ENCODE measurements around the gene RALB.

RALB gene

GRCh38 chr2:120252225-120253020 is at the start of gene RALB:
TSS of gene RALB (plus strand) at chr2:120252852. CDS start at chr2:120278665, 25,813 bp downstream.
- peak; percentile 97 for DNase-seq (ENCODE audit: low read depth)

GRCh38 chr2:120203251-120204021 is 49.2 kb upstream of the RALB start:
- DNase-seq (ENCODE audit: low read depth), result no peak

GRCh38 chr2:120204022-120204405 is 48.6 kb upstream of the RALB start:
- no peak for DNase-seq (ENCODE audit: low read depth)

GRCh38 chr2:120204417-120204816 is 48.2 kb upstream of the RALB start:
- DNase-seq (ENCODE audit: low read depth), result no peak

- no peak for DNase-seq (ENCODE audit: low read depth)
These were observed 47.5 kb upstream of the RALB start for GRCh38 chr2:120204945-120205670.

GRCh38 chr2:120206022-120206581 is 46.5 kb upstream of the RALB start:
- no peak for DNase-seq (ENCODE audit: low read depth)

- no peak for DNase-seq (ENCODE audit: low read depth)
These were observed 44.0 kb upstream of the RALB start for GRCh38 chr2:120208381-120209353.

GRCh38 chr2:120209427-120210269 is 43.0 kb upstream of the RALB start:
- no peak for DNase-seq (ENCODE audit: low read depth)

GRCh38 chr2:120210270-120210693 is 42.4 kb upstream of the RALB start:
- no peak for DNase-seq (ENCODE audit: low read depth)

- DNase-seq (ENCODE audit: low read depth), result no peak
These were observed 34.5 kb upstream of the RALB start for GRCh38 chr2:120218181-120218580.

GRCh38 chr2:120219291-120219690 is 33.4 kb upstream of the RALB start:
- DNase-seq (ENCODE audit: low read depth), result no peak

- no peak for DNase-seq (ENCODE audit: low read depth)
These were observed 32.9 kb upstream of the RALB start for GRCh38 chr2:120219766-120220165.

GRCh38 chr2:120220756-120221155 is 31.9 kb upstream of the RALB start:
- no peak for DNase-seq (ENCODE audit: low read depth)

- no peak for DNase-seq (ENCODE audit: low read depth)
These were observed 31.0 kb upstream of the RALB start for GRCh38 chr2:120221616-120222015.

- DNase-seq (ENCODE audit: low read depth), result no peak
These were observed 30.2 kb upstream of the RALB start for GRCh38 chr2:120222186-120223033.

GRCh38 chr2:120223034-120223912 is 29.4 kb upstream of the RALB start, which contains the start of gene TMEM185B:
TSS of gene TMEM185B (minus strand) at chr2:120223400. CDS start at chr2:120222976, 424 bp downstream.
- peak; percentile 64 for DNase-seq (ENCODE audit: low read depth)

GRCh38 chr2:120224256-120224655 is 28.4 kb upstream of the RALB start:
- no peak for DNase-seq (ENCODE audit: low read depth)

Measured in GM04504 (cell line).